Endothelial cell of umbilical vein (primary cell): Measurements from ENCODE around the gene FUCA2.

Experiments used
- EZH2 ChIP-seq: IDR thresholded peaks from 2 replicates; pipeline ENCODE4 v1.6.1; 2012; ENCODE audit warnings: borderline replicate concordance, low read depth, mild to moderate bottlenecking, moderate library complexity, low read length, inconsistent platforms; ENCODE audit not compliant: severe bottlenecking
- GATA2 ChIP-seq: IDR thresholded peaks from 2 replicates; pipeline ENCODE4 v1.7.0; 2011; ENCODE audit warnings: low read depth, mild to moderate bottlenecking, moderate library complexity, mixed read lengths, low read length; ENCODE audit not compliant: insufficient read length, insufficient read depth
- JUN ChIP-seq: IDR thresholded peaks from 2 replicates; pipeline ENCODE4 v1.6.1; 2011; ENCODE audit warnings: borderline replicate concordance, low read depth; ENCODE audit not compliant: insufficient read length, insufficient read depth
- POLR2A ChIP-seq: IDR thresholded peaks from 2 replicates; pipeline ENCODE4 v1.6.1; 2012; ENCODE audit warnings: low read depth, mild to moderate bottlenecking, control low read depth, low read length
- POLR2AphosphoS5 ChIP-seq: IDR thresholded peaks from 2 replicates; pipeline ENCODE4 v1.6.1; 2012; ENCODE audit warnings: low read depth, mild to moderate bottlenecking, control low read depth, low read length, moderate library complexity; ENCODE audit not compliant: insufficient read depth
- TF ChIP-seq, protein P1 (sequence below), 2 donors: IDR thresholded peaks; 1 replicate in 1 of 2; 2 replicates in 1 of 2; pipeline ENCODE4 v1.5.1; 2011; ENCODE audit warnings: low read length in 2 of 2, mild to moderate bottlenecking in 2 of 2, moderate library complexity in 2 of 2, control low read depth in 1 of 2, inconsistent platforms in 1 of 2, low read depth in 1 of 2; ENCODE audit not compliant: insufficient read depth in 1 of 2; ENCODE audit errors: extremely low read depth in 1 of 2
- TF ChIP-seq, protein P2 (sequence below): IDR thresholded peaks from 2 replicates; pipeline ENCODE4 v1.6.1; 2011; ENCODE audit not compliant: insufficient read depth, insufficient read length

DNA sequence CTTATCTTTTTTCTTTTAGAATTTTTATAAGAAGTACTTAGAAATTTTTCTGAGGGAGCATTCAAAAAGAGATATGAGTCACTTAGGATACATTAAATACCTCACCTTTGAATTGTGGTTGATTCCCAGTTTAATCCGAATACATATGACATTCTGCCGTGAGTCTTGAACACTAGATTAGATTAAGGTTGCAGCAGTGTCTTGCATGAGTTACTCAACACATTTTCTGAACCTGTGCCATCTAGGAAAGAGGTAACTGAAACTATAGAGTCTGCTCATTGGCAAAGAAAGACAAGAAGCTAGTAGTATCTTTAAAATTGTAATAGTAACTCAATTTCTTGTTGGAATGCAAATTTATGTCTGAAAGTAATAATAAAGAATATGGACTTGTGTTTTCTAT lies 46.0 kb downstream of the FUCA2 start:
- no peak for TF ChIP-seq EZH2
- TF ChIP-seq, protein P1, sequence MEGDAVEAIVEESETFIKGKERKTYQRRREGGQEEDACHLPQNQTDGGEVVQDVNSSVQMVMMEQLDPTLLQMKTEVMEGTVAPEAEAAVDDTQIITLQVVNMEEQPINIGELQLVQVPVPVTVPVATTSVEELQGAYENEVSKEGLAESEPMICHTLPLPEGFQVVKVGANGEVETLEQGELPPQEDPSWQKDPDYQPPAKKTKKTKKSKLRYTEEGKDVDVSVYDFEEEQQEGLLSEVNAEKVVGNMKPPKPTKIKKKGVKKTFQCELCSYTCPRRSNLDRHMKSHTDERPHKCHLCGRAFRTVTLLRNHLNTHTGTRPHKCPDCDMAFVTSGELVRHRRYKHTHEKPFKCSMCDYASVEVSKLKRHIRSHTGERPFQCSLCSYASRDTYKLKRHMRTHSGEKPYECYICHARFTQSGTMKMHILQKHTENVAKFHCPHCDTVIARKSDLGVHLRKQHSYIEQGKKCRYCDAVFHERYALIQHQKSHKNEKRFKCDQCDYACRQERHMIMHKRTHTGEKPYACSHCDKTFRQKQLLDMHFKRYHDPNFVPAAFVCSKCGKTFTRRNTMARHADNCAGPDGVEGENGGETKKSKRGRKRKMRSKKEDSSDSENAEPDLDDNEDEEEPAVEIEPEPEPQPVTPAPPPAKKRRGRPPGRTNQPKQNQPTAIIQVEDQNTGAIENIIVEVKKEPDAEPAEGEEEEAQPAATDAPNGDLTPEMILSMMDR (IDR thresholded peaks at IDR 0.05; ENCODE audit: extremely low read depth in 1 of 2, insufficient read depth in 1 of 2, low read depth in 1 of 2, low read length in 2 of 2), result no peak
- TF ChIP-seq JUN, result no peak
- TF ChIP-seq GATA2, result no peak
- TF ChIP-seq POLR2A, result no peak
- TF ChIP-seq POLR2AphosphoS5, result no peak
- TF ChIP-seq, protein P2, sequence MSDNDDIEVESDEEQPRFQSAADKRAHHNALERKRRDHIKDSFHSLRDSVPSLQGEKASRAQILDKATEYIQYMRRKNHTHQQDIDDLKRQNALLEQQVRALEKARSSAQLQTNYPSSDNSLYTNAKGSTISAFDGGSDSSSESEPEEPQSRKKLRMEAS, result no peak
